ENCODE data around the gene PLCB1.

GRCh38 chr20:8370774-8371173, 238.7 kb downstream of the PLCB1 start:
- no peak for TF ChIP-seq CTCF (conservative IDR thresholded peaks at IDR 0.05; ENCODE audit: low read depth in 2 of 2)
- TF ChIP-seq REST (IDR thresholded peaks at IDR 0.05; ENCODE audit: unreplicated experiment): no peak
